ENCODE data around the gene HNRNPR. TPM values are rescaled to one million over a fixed set of nuclear protein-coding genes. Genes with fewer than 3 reads are reported as not detected.

The HNRNPR gene
- total RNA-seq, 1 experiment from 2014 or later: 194 TPM

GRCh38 chr1:23383577-23384311 is 39.7 kb upstream of the HNRNPR start:
- ChIA-PET CTCF (no interaction called here), RAD21 (ENCODE audit: low non-redundant PET in 1 of 2, low total read pairs in 2 of 2, uncharacterized antibody in 2 of 2, unreplicated experiment in 2 of 2) (no interaction called here), POLR2A (no interaction called here)
- intact Hi-C loops (cut with micrococcal nuclease): no loop called here
- Histone ChIP-seq H3K79me2 (ENCODE audit: insufficient read depth, low read length) (no peaks in the 10 kb centered on the region), H3K4me3 (replicated peaks in 1 of 2; ENCODE audit: low read depth in 1 of 2, low read length in 2 of 2) (no peak overlapping the region), H3K9me3 (ENCODE audit: control insufficient read depth in 1 of 2, insufficient read depth in 1 of 2, low read depth in 1 of 2, low read length in 2 of 2) (no peaks in the 10 kb centered on the region), H3K36me3 (ENCODE audit: control insufficient read depth in 1 of 2, insufficient read depth in 2 of 2, low read length in 2 of 2) (no peaks in the 10 kb centered on the region), H3K9me2 (ENCODE audit: insufficient read depth) (no peaks in the 10 kb centered on the region), H3K9ac (ENCODE audit: low read length) (no peak overlapping the region), H2AFZ (ENCODE audit: low read depth, low read length, poor library complexity, severe bottlenecking) (no peak overlapping the region), H4K20me1 (ENCODE audit: insufficient read depth) (no peaks in the 10 kb centered on the region), H3K4me1 (ENCODE audit: control insufficient read depth in 1 of 2, insufficient read depth in 2 of 2, low read length in 2 of 2) (peaks cover 3 to 17% of the 10 kb centered on the region in 2 experiments; a peak in 2 of 4 replicates), H3K27me3 (ENCODE audit: insufficient read depth, low read length) (no peaks in the 10 kb centered on the region), H3K4me2 (ENCODE audit: low read length) (0 out of 2 replicates have a peak overlapping the region, but pooled peaks have one; percentile 3), H3K27ac (ENCODE audit: low read depth, low read length) (no peak overlapping the region)
- no peak for TF ChIP-seq ATF3 (IDR thresholded peaks at IDR 0.05)
- TF ChIP-seq CEBPB (IDR thresholded peaks at IDR 0.05; ENCODE audit: low read depth): no peak
- no peak for TF ChIP-seq FOSL1 (IDR thresholded peaks at IDR 0.05; ENCODE audit: low read depth)
- TF ChIP-seq REST (IDR thresholded peaks at IDR 0.05; ENCODE audit: low read depth): no peak
- TF ChIP-seq ZFX (IDR thresholded peaks at IDR 0.05): no peak
- TF ChIP-seq ZNF274 (IDR thresholded peaks at IDR 0.05; ENCODE audit: low read depth, low read length): no peak
- no peak for TF ChIP-seq POLR2A (IDR thresholded peaks at IDR 0.05; ENCODE audit: borderline replicate concordance, extremely low read depth, insufficient read depth, insufficient read length)
- no peak for TF ChIP-seq EZH2 (IDR thresholded peaks at IDR 0.05)
- no peak for TF ChIP-seq RAD21 (IDR thresholded peaks at IDR 0.05; ENCODE audit: low read depth)
- no peak for TF ChIP-seq POLR2AphosphoS5 (IDR thresholded peaks at IDR 0.05; ENCODE audit: low read depth, low read length)
- ATAC-seq: no peak
- BruUV-seq (replicated peaks): no TSS peak
- DNase-seq (ENCODE audit: low read depth, low spot score): no peak
